Measurements from ENCODE around the gene ARHGEF28.

The ARHGEF28 gene

DNA sequence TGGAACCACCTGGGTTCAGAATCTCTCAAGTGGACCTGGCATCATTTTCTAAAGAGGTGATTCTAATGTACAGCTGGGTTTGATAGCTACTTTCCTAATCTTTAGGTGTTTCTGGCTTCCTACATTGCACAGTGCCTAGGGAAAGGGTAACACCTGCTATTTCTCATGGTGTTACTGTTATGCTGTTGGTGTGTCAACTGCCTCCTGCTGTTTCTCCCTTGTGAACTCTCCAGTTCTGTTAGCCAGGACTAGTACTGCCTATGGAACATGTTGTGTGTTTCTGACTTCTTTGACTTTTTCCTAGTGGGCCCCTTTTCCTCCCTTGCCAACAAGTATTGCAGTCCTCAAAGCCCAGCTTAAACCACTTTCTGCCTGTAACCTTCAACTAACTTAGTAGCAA, 5.5 kb downstream of the ARHGEF28 start:
- TF ChIP-seq EZH2phosphoT487 (IDR thresholded peaks at IDR 0.05; ENCODE audit: low read length) (no peak), EZH2 (optimal IDR thresholded peaks at IDR 0.05; ENCODE audit: low read depth, low read length) (no peak)
- TF ChIP-seq, protein P1, sequence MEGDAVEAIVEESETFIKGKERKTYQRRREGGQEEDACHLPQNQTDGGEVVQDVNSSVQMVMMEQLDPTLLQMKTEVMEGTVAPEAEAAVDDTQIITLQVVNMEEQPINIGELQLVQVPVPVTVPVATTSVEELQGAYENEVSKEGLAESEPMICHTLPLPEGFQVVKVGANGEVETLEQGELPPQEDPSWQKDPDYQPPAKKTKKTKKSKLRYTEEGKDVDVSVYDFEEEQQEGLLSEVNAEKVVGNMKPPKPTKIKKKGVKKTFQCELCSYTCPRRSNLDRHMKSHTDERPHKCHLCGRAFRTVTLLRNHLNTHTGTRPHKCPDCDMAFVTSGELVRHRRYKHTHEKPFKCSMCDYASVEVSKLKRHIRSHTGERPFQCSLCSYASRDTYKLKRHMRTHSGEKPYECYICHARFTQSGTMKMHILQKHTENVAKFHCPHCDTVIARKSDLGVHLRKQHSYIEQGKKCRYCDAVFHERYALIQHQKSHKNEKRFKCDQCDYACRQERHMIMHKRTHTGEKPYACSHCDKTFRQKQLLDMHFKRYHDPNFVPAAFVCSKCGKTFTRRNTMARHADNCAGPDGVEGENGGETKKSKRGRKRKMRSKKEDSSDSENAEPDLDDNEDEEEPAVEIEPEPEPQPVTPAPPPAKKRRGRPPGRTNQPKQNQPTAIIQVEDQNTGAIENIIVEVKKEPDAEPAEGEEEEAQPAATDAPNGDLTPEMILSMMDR (IDR thresholded peaks at IDR 0.05; ENCODE audit: low read length), result no peak
- Histone ChIP-seq H3K79me2 (ENCODE audit: low read length) (no peaks in the 10 kb centered on the region), H3K27ac (ENCODE audit: low read length) (no peak overlapping the region), H3K9me3 (replicated peaks; ENCODE audit: insufficient read depth, low read length) (no peaks in the 10 kb centered on the region), H3K4me1 (ENCODE audit: low read length) (no peaks in the 10 kb centered on the region), H3K4me3 (ENCODE audit: low read length) (no peak overlapping the region), H4K20me1 (ENCODE audit: insufficient read depth, low read length) (no peaks in the 10 kb centered on the region), H2AFZ (ENCODE audit: low read length) (no peak overlapping the region), H3K27me3 (replicated peaks; ENCODE audit: insufficient read depth, low read length) (no peaks in the 10 kb centered on the region), H3K4me2 (ENCODE audit: low read depth, low read length) (no peak overlapping the region), H3F3A (ENCODE audit: insufficient read depth, low read length) (no peaks in the 10 kb centered on the region), H3K36me3 (replicated peaks; ENCODE audit: insufficient read depth, low read length) (no peaks in the 10 kb centered on the region), H3K9ac (ENCODE audit: low read length) (no peak overlapping the region), H3K9me2 (replicated peaks; ENCODE audit: insufficient read depth, low read length) (no peaks in the 10 kb centered on the region)
- no peak for DNase-seq

- Histone ChIP-seq H3K9me2 (replicated peaks; ENCODE audit: insufficient read depth, low read length) (0 out of 2 replicates have a peak, but pooled peaks cover 2% of the 10 kb centered on the region), H3K27ac (ENCODE audit: low read length) (no peak overlapping the region), H3K4me2 (ENCODE audit: low read depth, low read length) (no peak overlapping the region), H3K9ac (ENCODE audit: low read length) (no peak overlapping the region), H3K4me3 (ENCODE audit: low read length) (no peak overlapping the region), H3F3A (ENCODE audit: insufficient read depth, low read length) (no peaks in the 10 kb centered on the region), H3K79me2 (ENCODE audit: low read length) (no peaks in the 10 kb centered on the region), H4K20me1 (ENCODE audit: insufficient read depth, low read length) (no peaks in the 10 kb centered on the region), H2AFZ (ENCODE audit: low read length) (no peak overlapping the region), H3K36me3 (replicated peaks; ENCODE audit: insufficient read depth, low read length) (no peaks in the 10 kb centered on the region), H3K4me1 (ENCODE audit: low read length) (no peaks in the 10 kb centered on the region), H3K9me3 (replicated peaks; ENCODE audit: insufficient read depth, low read length) (no peaks in the 10 kb centered on the region), H3K27me3 (replicated peaks; ENCODE audit: insufficient read depth, low read length) (no peaks in the 10 kb centered on the region)
- no peak for DNase-seq
- TF ChIP-seq, protein P1 (IDR thresholded peaks at IDR 0.05; ENCODE audit: low read length), result no peak
- TF ChIP-seq EZH2phosphoT487 (IDR thresholded peaks at IDR 0.05; ENCODE audit: low read length), result no peak
- TF ChIP-seq EZH2 (optimal IDR thresholded peaks at IDR 0.05; ENCODE audit: low read depth, low read length), result no peak
These were observed 7.1 kb downstream of the ARHGEF28 start for GRCh38 chr5:73633060-73633459.

GRCh38 chr5:73636408-73636807, 10.4 kb downstream of the ARHGEF28 start:
- H4K20me1 ChIP-seq (ENCODE audit: insufficient read depth, low read length), result no peaks in the 10 kb centered on the region
- H3K79me2 ChIP-seq (ENCODE audit: low read length), result no peaks in the 10 kb centered on the region
- H3K27me3 ChIP-seq (replicated peaks; ENCODE audit: insufficient read depth, low read length), result no peaks in the 10 kb centered on the region
- TF ChIP-seq, protein P1 (IDR thresholded peaks at IDR 0.05; ENCODE audit: low read length), result no peak
- TF ChIP-seq EZH2phosphoT487 (IDR thresholded peaks at IDR 0.05; ENCODE audit: low read length), result no peak
- no peak for TF ChIP-seq EZH2 (optimal IDR thresholded peaks at IDR 0.05; ENCODE audit: low read depth, low read length)
- no peak overlapping the region for H3K27ac ChIP-seq (ENCODE audit: low read length)
- no peaks in the 10 kb centered on the region for H3K4me1 ChIP-seq (ENCODE audit: low read length)
- no peaks in the 10 kb centered on the region for H3K36me3 ChIP-seq (replicated peaks; ENCODE audit: insufficient read depth, low read length)
- H3K9ac ChIP-seq (ENCODE audit: low read length), result no peak overlapping the region
- no peak overlapping the region for H2AFZ ChIP-seq (ENCODE audit: low read length)
- DNase-seq, result no peak
- no peak overlapping the region for H3K4me3 ChIP-seq (ENCODE audit: low read length)
- H3K9me3 ChIP-seq (replicated peaks; ENCODE audit: insufficient read depth, low read length), result no peaks in the 10 kb centered on the region
- no peak overlapping the region for H3K4me2 ChIP-seq (ENCODE audit: low read depth, low read length)
- no peaks in the 10 kb centered on the region for H3F3A ChIP-seq (ENCODE audit: insufficient read depth, low read length)
- H3K9me2 ChIP-seq (replicated peaks; ENCODE audit: insufficient read depth, low read length), result 0 out of 2 replicates have a peak, but pooled peaks cover 2% of the 10 kb centered on the region
